DND-41 (cell line): ENCODE data around the gene SMIM10L2A.

Source experiments
- ATAC-seq: fragments of 200-7000 bp; cut with Tn5 transposase; 3 replicates; pipeline ENCODE4 v1.9.1; 2021; ENCODE audit warnings: low read depth; ENCODE audit not compliant: insufficient read depth
- DNase-seq: peaks from one replicate; pipeline ENCODE4 v3.0.0-alpha.2; 2020
- H2AFZ ChIP-seq: 2 replicates; pipeline ENCODE4 v1.6.0; 2012; ENCODE audit warnings: low read depth, low read length
- H3K27ac ChIP-seq: 2 replicates; pipeline ENCODE4 v1.5.1; 2012; ENCODE audit warnings: low read length, inconsistent platforms
- H3K27me3 ChIP-seq: fragments of 200-600 bp; sonication (generic); 2 replicates; pipeline ENCODE4 v1.6.0; 2012; ENCODE audit warnings: low read length, mild to moderate bottlenecking, inconsistent platforms; ENCODE audit not compliant: insufficient read depth, poor library complexity
- H3K36me3 ChIP-seq: 2 replicates; pipeline ENCODE4 v1.5.1; 2012; ENCODE audit warnings: low read length, inconsistent platforms; ENCODE audit not compliant: insufficient read depth
- H3K4me1 ChIP-seq: 2 replicates; pipeline ENCODE4 v1.5.1; 2012; ENCODE audit warnings: mild to moderate bottlenecking, low read length; ENCODE audit not compliant: insufficient read depth
- H3K4me2 ChIP-seq: 2 replicates; pipeline ENCODE4 v1.6.0; 2012; ENCODE audit warnings: mild to moderate bottlenecking, moderate library complexity, low read length, inconsistent platforms; ENCODE audit not compliant: insufficient read depth
- H3K4me3 ChIP-seq, 2 experiments: fragments of 200-600 bp in 1 of 2; shearing (Covaris generic) in 1 of 2; 2 replicates each; pipeline ENCODE4 v1.5.1; 2012 to 2016; ENCODE audit warnings: inconsistent platforms in 2 of 2, low read length in 2 of 2, mild to moderate bottlenecking in 2 of 2, low read depth in 1 of 2, moderate library complexity in 1 of 2
- H3K79me2 ChIP-seq: 2 replicates; pipeline ENCODE4 v1.6.0; 2012; ENCODE audit warnings: low read length, inconsistent platforms; ENCODE audit not compliant: insufficient read depth
- H3K9ac ChIP-seq: 2 replicates; pipeline ENCODE4 v1.6.0; 2012; ENCODE audit warnings: low read depth, mild to moderate bottlenecking, inconsistent platforms, low read length, moderate library complexity
- H3K9me3 ChIP-seq: 2 replicates; pipeline ENCODE4 v1.5.1; 2012; ENCODE audit warnings: low read length, moderate library complexity, mild to moderate bottlenecking, inconsistent platforms; ENCODE audit not compliant: insufficient read depth, severe bottlenecking
- H4K20me1 ChIP-seq: 2 replicates; pipeline ENCODE4 v1.6.0; 2012; ENCODE audit warnings: low read length; ENCODE audit not compliant: insufficient read depth
- EZH2 ChIP-seq: IDR thresholded peaks from 3 replicates; pipeline ENCODE4 v1.6.1; 2012; ENCODE audit warnings: borderline replicate concordance, low read depth, mild to moderate bottlenecking, moderate library complexity, low read length, inconsistent platforms; ENCODE audit not compliant: severe bottlenecking
- TF ChIP-seq, protein P1 (sequence below): IDR thresholded peaks from 2 replicates; pipeline ENCODE4 v1.5.1; 2012; ENCODE audit warnings: borderline replicate concordance, low read length, moderate library complexity, mild to moderate bottlenecking; ENCODE audit not compliant: poor library complexity, severe bottlenecking; ENCODE audit errors: extremely low read depth

Gene SMIM10L2A

DNA sequence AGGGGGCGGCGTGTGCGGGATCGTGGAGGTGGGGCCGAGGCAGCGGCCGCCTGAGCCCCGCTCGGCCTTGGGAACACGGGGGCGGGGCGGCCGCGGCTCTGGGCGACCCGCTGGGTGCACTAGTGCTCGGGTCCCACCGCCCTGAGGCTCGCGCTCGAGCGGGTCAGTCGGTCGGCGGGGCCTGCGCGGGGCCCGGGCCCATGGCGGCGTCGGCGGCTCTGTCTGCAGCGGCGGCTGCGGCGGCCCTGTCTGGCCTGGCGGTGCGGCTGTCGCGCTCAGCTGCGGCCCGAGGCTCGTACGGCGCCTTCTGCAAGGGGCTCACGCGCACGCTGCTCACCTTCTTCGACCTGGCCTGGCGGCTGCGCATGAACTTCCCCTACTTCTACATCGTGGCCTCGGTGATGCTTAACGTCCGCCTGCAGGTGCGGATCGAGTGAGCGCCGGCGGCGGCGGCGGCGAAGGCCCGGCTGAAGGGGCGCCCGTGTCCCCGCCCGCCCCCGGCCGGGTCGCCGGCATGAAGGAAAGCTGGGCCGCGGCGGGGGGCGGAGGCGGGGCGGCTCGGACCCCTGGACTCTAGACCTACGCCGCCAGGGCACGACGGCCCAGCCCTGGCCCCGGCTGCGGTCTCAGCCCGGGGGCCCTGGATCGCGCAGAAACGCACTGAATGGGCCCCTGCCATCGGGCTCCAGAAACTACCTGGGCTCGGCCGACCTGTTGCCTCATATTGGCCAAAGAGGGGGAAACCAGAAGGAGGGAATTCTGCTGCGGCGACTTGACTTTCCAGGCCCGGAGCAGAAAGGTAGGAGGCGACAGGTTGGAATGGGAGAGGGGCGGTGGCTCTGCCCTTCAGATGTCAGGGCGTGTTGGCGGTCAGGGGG is at the start of gene SMIM10L2A:
SMIM10L2A (plus strand) TSS at position 13 of the 878 bp plus-strand sequence; CDS start at position 201, 188 bp downstream.
- H3K27me3 ChIP-seq, result no peaks in the 10 kb centered on the region
- H2AFZ ChIP-seq, result no peak within 1 kb of the TSS
- TF ChIP-seq EZH2, result no peak
- TF ChIP-seq, protein P1, sequence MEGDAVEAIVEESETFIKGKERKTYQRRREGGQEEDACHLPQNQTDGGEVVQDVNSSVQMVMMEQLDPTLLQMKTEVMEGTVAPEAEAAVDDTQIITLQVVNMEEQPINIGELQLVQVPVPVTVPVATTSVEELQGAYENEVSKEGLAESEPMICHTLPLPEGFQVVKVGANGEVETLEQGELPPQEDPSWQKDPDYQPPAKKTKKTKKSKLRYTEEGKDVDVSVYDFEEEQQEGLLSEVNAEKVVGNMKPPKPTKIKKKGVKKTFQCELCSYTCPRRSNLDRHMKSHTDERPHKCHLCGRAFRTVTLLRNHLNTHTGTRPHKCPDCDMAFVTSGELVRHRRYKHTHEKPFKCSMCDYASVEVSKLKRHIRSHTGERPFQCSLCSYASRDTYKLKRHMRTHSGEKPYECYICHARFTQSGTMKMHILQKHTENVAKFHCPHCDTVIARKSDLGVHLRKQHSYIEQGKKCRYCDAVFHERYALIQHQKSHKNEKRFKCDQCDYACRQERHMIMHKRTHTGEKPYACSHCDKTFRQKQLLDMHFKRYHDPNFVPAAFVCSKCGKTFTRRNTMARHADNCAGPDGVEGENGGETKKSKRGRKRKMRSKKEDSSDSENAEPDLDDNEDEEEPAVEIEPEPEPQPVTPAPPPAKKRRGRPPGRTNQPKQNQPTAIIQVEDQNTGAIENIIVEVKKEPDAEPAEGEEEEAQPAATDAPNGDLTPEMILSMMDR, result no peak
- no peak within 1 kb of the TSS for H3K27ac ChIP-seq
- H3K36me3 ChIP-seq, result no peaks in the 10 kb centered on the region
- H3K4me1 ChIP-seq, result no peaks in the 10 kb centered on the region
- no peak within 1 kb of the TSS for H3K9ac ChIP-seq
- H3K4me2 ChIP-seq, result no peak within 1 kb of the TSS
- DNase-seq (no peak), ATAC-seq (no peak)
- no peaks in the 10 kb centered on the region for H4K20me1 ChIP-seq
- no peak within 1 kb of the TSS for H3K4me3 ChIP-seq
- H3K79me2 ChIP-seq, result no peaks in the 10 kb centered on the region
- no peaks in the 10 kb centered on the region for H3K9me3 ChIP-seq

DNA sequence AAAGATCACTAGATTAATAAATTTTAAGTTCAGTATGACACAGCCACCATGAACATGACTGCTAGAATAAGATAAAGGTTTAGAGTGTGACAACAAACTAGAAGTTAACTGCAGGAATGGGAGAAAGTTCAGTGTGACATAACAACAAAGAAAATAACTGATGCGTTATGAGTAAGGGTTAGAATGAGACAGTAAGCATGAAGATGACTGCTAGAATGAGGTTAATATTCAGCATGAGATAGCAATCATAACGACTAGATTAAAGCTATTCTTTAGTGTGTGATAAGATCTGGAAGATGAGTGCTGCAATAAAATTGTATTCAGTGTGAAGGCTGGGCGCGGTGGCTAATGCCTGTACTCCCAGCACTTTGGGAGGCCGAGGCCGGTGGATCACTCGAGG is 48.4 kb upstream of the SMIM10L2A start:
- Histone ChIP-seq H3K79me2 (no peaks in the 10 kb centered on the region), H3K9ac (no peak overlapping the region), H3K4me3 (no peak overlapping the region), H3K9me3 (no peaks in the 10 kb centered on the region), H3K36me3 (no peaks in the 10 kb centered on the region), H2AFZ (no peak overlapping the region), H3K27me3 (no peaks in the 10 kb centered on the region), H3K27ac (no peak overlapping the region), H4K20me1 (no peaks in the 10 kb centered on the region), H3K4me2 (no peak overlapping the region), H3K4me1 (no peaks in the 10 kb centered on the region)
- ATAC-seq, result no peak
- no peak for TF ChIP-seq EZH2
- TF ChIP-seq, protein P1, result no peak
- no peak for DNase-seq

DNA sequence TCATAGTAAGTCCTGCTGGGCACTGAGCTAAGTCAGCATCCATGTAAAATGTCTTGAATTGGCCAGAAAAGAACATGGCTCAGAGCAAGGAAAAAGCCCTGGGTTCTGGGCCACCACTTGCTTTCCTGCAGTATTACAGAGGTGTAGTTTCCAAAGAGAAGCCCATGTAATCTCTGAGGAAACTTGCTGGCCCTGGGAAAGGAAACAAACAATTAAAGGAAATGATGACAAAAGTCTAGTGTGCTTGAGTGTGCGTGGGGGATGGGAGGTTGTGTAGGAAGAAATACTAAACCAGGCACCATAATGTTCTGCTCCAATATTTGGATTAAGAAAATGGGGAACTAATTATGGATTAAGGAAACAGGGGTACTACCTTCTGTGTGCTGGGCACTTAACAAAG is 39.5 kb upstream of the SMIM10L2A start:
- Histone ChIP-seq H3K9me3 (no peaks in the 10 kb centered on the region), H4K20me1 (no peaks in the 10 kb centered on the region), H3K9ac (no peak overlapping the region), H3K27me3 (peaks cover 6% of the 10 kb centered on the region), H3K36me3 (no peaks in the 10 kb centered on the region), H2AFZ (no peak overlapping the region), H3K4me2 (no peak overlapping the region), H3K27ac (no peak overlapping the region), H3K79me2 (no peaks in the 10 kb centered on the region), H3K4me3 (no peak overlapping the region), H3K4me1 (peaks cover 17% of the 10 kb centered on the region; the same call in 1 of the 2 replicates)
- ATAC-seq (no peak), DNase-seq (no peak)
- TF ChIP-seq, protein P1, result no peak
- no peak for TF ChIP-seq EZH2
